Eye (tissue), 1 donor: ENCODE results near the gene CATSPERZ.
"Not testable (repeated sequence)": the region's sequence is repeated elsewhere in the genome, so short reads cannot be mapped to it uniquely, and the experiment has no call there.

Experiments used
- DNase-seq: peaks from one replicate; pipeline ENCODE4 v3.0.0-alpha.2; 2015

CATSPERZ gene

GRCh38 chr11:64304316-64305072, 4.3 kb downstream of the CATSPERZ start:
- DNase-seq: peak; percentile 97

- peak; percentile 99 for DNase-seq
Observed at GRCh38 chr11:64305075-64305690, 5.0 kb downstream of the CATSPERZ start, which contains the start of gene ESRRA. Gene ESRRA (plus strand): TSS chr11:64305524. CDS start chr11:64307180, 1,656 bp downstream.

- DNase-seq: peak; percentile 78
Observed at GRCh38 chr11:64305691-64306562, 5.8 kb downstream of the CATSPERZ start.

- DNase-seq: no peak
Observed at GRCh38 chr11:64306563-64306875, 6.4 kb downstream of the CATSPERZ start.

GRCh38 chr11:64306876-64307622, 6.9 kb downstream of the CATSPERZ start:
- no peak for DNase-seq

GRCh38 chr11:64307795-64308194, 7.6 kb downstream of the CATSPERZ start:
- not testable (repeated sequence) for DNase-seq

DNA sequence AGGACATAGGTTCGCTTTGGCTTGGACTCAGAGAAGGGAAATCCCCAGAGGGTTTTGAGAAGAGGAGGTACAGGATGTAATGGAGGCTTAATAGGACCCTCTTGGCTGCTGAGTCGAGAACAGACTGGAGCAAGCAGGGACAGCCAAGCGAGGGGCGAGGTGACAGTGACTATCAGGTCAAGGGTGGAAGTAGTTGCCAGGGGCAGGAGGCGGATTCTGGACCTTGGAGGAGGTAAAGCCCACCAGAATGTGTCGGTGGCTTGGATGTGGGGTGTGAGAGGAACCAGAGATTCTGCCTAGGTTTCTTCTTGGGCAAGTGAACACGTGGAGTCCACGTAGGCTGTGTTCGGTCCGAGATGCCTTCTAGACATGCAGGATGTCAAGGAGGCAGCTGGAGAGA, 12.8 kb downstream of the CATSPERZ start:
- no peak for DNase-seq

DNA sequence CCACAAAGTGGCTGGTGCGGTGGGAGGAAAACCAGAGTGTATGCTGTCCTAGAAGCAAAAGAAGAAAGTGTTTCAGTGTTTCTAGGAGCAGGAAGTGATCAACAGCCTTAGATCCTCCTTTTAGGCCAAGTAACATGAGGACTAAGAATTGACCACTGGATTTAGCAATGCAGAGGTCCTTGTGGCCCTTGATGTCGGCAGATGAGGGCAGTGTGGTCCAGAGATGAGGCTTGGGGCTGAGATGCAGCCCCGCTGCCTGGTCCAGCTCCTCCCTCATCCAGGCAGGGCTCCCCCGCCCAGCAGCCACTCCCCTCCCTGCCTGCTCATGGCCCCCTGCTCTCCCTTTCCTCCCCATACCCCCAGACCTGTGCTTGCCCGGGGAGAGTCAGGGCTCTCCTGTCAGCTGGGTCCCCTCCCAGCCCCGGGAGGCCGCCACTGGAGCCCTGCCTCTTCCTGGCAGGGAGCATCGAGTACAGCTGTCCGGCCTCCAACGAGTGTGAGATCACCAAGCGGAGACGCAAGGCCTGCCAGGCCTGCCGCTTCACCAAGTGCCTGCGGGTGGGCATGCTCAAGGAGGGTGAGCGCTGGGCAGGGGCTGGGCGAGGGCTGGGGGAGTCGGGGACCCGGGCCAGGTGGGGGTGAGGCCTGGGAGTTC, 13.5 kb downstream of the CATSPERZ start:
- DNase-seq: no peak

DNA sequence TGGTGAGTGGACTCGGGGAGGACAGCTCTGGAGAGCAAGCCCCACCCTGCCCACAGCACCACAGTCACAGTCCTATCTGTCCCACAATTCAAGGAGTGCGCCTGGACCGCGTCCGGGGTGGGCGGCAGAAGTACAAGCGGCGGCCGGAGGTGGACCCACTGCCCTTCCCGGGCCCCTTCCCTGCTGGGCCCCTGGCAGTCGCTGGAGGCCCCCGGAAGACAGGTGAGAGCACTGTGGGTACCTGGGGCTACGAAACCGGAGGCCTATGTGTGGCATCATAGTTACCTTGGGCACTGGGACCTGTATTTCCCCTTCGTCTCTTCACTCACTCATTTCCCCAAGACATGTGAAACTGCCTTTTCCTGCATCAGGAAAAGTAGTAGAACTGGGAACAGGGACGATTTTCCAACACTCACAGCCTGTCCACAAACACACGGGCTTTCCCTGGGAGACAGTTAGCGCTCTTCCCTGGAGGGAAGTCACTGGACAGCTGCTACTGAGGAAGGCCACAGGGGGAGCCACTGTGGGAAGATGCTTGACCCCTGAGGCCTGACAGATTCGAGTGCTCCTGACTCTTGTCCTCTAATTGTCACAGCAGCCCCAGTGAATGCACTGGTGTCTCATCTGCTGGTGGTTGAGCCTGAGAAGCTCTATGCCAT, 14.1 kb downstream of the CATSPERZ start:
- no peak for DNase-seq

DNA sequence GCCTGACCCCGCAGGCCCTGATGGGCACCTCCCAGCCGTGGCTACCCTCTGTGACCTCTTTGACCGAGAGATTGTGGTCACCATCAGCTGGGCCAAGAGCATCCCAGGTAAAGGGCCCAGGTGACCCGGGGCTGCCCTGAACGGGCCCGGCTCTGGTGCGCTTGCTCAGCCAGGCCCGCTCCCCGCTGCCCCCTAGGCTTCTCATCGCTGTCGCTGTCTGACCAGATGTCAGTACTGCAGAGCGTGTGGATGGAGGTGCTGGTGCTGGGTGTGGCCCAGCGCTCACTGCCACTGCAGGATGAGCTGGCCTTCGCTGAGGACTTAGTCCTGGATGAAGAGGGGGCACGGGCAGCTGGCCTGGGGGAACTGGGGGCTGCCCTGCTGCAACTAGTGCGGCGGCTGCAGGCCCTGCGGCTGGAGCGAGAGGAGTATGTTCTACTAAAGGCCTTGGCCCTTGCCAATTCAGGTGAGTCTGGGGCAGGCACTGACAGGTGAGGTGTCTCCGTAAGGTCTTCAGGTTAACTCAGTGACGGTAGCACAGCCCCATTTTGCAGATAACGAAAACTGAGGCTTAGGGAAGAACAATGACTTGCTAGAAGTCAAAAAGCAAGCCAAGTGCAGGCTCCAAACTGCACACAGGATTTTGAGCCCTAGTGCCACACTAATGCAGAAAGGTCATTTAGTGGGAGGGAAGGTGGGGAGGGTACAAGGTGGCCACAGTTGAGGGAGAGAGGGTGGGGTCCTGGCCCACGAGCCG, 14.8 kb downstream of the CATSPERZ start:
- no peak for DNase-seq

DNA sequence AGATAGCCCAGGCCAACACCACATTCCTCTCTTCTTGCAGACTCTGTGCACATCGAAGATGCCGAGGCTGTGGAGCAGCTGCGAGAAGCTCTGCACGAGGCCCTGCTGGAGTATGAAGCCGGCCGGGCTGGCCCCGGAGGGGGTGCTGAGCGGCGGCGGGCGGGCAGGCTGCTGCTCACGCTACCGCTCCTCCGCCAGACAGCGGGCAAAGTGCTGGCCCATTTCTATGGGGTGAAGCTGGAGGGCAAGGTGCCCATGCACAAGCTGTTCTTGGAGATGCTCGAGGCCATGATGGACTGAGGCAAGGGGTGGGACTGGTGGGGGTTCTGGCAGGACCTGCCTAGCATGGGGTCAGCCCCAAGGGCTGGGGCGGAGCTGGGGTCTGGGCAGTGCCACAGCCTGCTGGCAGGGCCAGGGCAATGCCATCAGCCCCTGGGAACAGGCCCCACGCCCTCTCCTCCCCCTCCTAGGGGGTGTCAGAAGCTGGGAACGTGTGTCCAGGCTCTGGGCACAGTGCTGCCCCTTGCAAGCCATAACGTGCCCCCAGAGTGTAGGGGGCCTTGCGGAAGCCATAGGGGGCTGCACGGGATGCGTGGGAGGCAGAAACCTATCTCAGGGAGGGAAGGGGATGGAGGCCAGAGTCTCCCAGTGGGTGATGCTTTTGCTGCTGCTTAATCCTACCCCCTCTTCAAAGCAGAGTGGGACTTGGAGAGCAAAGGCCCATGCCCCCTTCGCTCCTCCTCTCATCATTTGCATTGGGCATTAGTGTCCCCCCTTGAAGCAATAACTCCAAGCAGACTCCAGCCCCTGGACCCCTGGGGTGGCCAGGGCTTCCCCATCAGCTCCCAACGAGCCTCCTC, 15.7 kb downstream of the CATSPERZ start:
- not testable (repeated sequence) for DNase-seq

DNA sequence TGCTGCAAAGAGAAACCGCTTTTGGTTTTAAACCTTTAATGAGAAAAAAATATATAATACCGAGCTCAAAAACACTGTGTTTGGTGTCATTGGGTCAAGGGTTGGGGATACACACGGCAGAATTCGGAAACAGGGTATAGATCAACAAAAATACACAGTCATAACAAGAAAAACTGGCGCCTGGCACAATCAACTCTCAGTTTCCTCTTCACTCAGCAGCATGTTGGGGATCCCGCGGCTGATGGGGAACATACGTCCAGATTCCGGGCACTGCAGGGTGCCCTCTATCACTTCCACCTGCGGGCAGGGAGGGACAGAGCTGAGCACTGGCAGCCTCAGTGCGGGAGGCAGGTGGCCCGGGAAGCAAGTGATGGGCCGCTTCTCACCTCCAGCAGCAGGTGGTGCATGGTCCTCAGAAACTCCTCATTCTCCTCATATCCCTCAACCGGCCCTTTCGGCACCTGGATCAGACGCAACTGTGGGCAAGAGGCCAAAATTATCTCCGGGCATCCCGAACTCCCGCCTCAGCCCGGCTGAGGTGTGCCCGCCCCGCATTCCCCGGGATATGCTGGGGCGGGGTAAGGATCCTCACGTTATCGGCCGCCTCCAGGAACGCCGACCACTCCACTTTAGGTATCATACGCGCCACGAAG, 16.6 kb downstream of the CATSPERZ start:
- no peak for DNase-seq

GRCh38 chr11:64317325-64317960, 17.3 kb downstream of the CATSPERZ start, which contains the start of gene TRMT112:
Gene TRMT112 (minus strand): TSS chr11:64317559. CDS start chr11:64317526, 33 bp downstream.
- peak; percentile 98 for DNase-seq

- DNase-seq: peak; percentile 98
Observed at GRCh38 chr11:64317961-64318765, 18.0 kb downstream of the CATSPERZ start, which contains the start of gene PRDX5. Gene PRDX5 (plus strand): TSS chr11:64318121. CDS start chr11:64318216, 95 bp downstream.

DNA sequence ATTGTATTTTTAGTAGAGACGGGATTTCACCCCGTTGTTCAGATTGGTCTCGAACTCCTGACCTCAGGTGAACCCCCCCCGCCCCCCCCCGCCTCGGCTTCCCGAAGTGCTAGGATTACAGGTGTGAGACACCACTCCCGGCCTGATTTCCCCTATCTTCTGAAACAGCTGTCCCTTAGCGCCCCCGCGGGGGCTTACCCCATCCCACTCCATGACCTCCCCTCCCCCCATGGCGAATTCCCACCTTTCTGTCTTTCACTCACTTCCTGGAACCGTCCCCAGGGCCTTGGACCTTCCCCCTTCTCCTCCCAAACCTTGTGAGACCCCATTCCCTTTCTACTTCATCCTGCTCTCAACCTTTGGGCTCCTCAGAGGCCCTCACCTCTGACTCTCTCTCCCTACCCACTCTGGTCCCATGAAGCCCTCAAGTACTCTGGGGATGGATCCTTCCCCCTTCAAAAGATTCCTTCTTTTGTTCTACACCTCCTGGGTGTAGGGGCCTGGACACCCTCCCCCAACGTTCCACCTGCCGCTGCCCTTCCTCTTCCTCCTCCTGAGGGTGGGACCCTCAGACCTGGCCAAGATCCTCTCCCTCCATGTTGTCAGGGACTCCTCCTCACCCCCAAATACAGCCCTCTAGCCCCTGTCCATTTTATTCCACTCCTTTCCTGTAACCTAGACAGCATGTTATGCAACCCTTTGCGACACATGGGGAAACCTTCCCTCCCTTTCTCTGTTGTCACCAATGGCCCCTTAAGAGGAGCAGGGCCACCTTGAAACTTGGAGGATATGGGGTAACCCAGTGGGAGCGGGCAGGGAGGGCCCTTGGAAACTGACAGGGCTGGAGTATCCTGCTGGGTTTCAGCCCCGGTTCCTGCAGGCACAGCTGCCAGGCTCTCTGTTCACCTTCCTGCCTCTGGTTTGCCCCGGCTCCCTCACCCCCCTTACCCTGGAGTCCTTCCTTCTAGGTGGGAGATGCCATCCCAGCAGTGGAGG, 18.9 kb downstream of the CATSPERZ start:
- DNase-seq: peak; percentile 21

DNA sequence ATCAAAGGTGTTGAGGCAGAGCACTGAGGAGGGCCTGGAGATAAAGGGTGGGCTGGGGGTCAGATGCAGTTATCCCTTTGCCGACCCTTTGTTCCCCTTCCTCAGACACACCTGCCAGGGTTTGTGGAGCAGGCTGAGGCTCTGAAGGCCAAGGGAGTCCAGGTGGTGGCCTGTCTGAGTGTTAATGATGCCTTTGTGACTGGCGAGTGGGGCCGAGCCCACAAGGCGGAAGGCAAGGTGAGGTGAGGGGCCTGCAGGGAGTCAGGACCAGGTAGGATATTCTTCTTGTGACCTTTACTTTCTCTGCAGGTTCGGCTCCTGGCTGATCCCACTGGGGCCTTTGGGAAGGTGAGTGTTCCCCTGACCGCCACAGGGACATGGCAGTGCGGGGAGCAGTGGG, 20.4 kb downstream of the CATSPERZ start:
- no peak for DNase-seq
